HCT116 (cell line): ENCODE data around the gene LYSMD1. TPM values are rescaled to one million over a fixed set of nuclear protein-coding genes. Genes with fewer than 3 reads are reported as not detected.
"Not testable (repeated sequence)": the region's sequence is repeated elsewhere in the genome, so short reads cannot be mapped to it uniquely, and the experiment has no call there.

Source experiments
- ATAC-seq: fragments of 200-7000 bp; cut with Tn5 transposase; 2 replicates; pipeline ENCODE4 v1.9.1; 2020; ENCODE audit warnings: mild to moderate bottlenecking, moderate library complexity
- BruUV-seq: library from RNA; stranded (reverse); fragments of 400-500 nt; replicated peaks from 2 replicates; lab custom pipeline; 2021; lab: Mats Ljungman, UMichigan
- CTCF ChIA-PET: fragments of 300-600 bp; sonication (Branson Sonifier 250); formaldehyde crosslinking; loops from one replicate; lab custom pipeline; 2021; ENCODE audit warnings: antibody characterized with exemption; lab: Charles Lee
- POLR2A ChIA-PET: fragments of 300-600, 350-600 bp; sonication (Branson Sonifier 250); formaldehyde crosslinking; loops from one replicate; lab custom pipeline; 2021; ENCODE audit warnings: antibody characterized with exemption; lab: Charles Lee
- RAD21 ChIA-PET, 2 experiments: fragments of 300-600 bp; sonication (Branson Sonifier 250); formaldehyde crosslinking; loops; one replicate each; lab custom pipeline; 2023; ENCODE audit warnings: low total read pairs in 2 of 2; ENCODE audit not compliant: uncharacterized antibody in 2 of 2, unreplicated experiment in 2 of 2, low non-redundant PET in 1 of 2; lab: Charles Lee
- DNase-seq: peaks from one replicate; pipeline ENCODE4 v3.0.0-alpha.2; 2010; ENCODE audit warnings: low read depth, low spot score
- H2AFZ ChIP-seq: fragments of 200-600 bp; shearing (Covaris generic), sonication (generic); 2 replicates; pipeline ENCODE4 v1.6.1; 2017; ENCODE audit warnings: low read depth, mixed run types, mixed read lengths, antibody characterized with exemption, low read length; ENCODE audit not compliant: poor library complexity, severe bottlenecking
- H3K27ac ChIP-seq: 2 replicates; pipeline ENCODE4 v1.5.1; 2012; ENCODE audit warnings: low read depth, low read length
- H3K27me3 ChIP-seq: fragments of 200-600 bp; sonication (generic); 2 replicates; pipeline ENCODE4 v1.6.1; 2016; ENCODE audit warnings: mixed run types, low read length, mixed read lengths; ENCODE audit not compliant: insufficient read depth
- H3K36me3 ChIP-seq, 2 experiments: fragments of 200-500 bp in 1 of 2; fragments of 200-600 bp in 1 of 2; sonication (Bioruptor generic) in 1 of 2; sonication (generic) in 1 of 2; 2 replicates each; pipeline versions ENCODE4 v1.5.1 to v1.6.1; 2014 to 2016; ENCODE audit warnings: low read length in 2 of 2, inconsistent platforms in 1 of 2, mixed read lengths in 1 of 2, mixed run types in 1 of 2; ENCODE audit not compliant: insufficient read depth in 2 of 2, control insufficient read depth in 1 of 2
- H3K4me1 ChIP-seq, 2 experiments: fragments of 200-600 bp in 1 of 2; sonication (generic) in 1 of 2; 2 replicates each; pipeline versions ENCODE4 v1.5.1 to v1.6.1; 2012 to 2017; ENCODE audit warnings: low read length in 2 of 2, inconsistent platforms in 1 of 2, mild to moderate bottlenecking in 1 of 2, mixed read lengths in 1 of 2, mixed run types in 1 of 2, moderate library complexity in 1 of 2; ENCODE audit not compliant: insufficient read depth in 2 of 2, control insufficient read depth in 1 of 2
- H3K4me2 ChIP-seq: fragments of 200-600 bp; sonication (generic); 2 replicates; pipeline ENCODE4 v1.6.1; 2017; ENCODE audit warnings: mixed run types, low read length, mixed read lengths
- H3K4me3 ChIP-seq, 2 experiments: fragments of 200-600 bp in 1 of 2; sonication (generic) in 1 of 2; replicated peaks in 1 of 2; 2 replicates each; pipeline ENCODE4 v1.5.1; 2011 to 2016; ENCODE audit warnings: low read length in 2 of 2, control low read depth in 1 of 2, low read depth in 1 of 2, mild to moderate bottlenecking in 1 of 2, mixed read lengths in 1 of 2, mixed run types in 1 of 2
- H3K79me2 ChIP-seq: fragments of 200-600 bp; sonication (generic); 2 replicates; pipeline ENCODE4 v1.6.1; 2017; ENCODE audit warnings: mild to moderate bottlenecking, mixed run types, low read length, moderate library complexity, mixed read lengths; ENCODE audit not compliant: insufficient read depth
- H3K9ac ChIP-seq: fragments of 200-600 bp; sonication (generic); 2 replicates; pipeline ENCODE4 v1.6.1; 2016; ENCODE audit warnings: low read length, mixed read lengths
- H3K9me2 ChIP-seq: fragments of 200-600 bp; sonication (generic), shearing (Covaris generic); 2 replicates; pipeline ENCODE4 v1.6.1; 2017; ENCODE audit warnings: mixed run types, mild to moderate bottlenecking, moderate library complexity; ENCODE audit not compliant: insufficient read depth
- H3K9me3 ChIP-seq, 2 experiments: fragments of 200-500 bp in 1 of 2; fragments of 200-600 bp in 1 of 2; sonication (Bioruptor generic) in 1 of 2; sonication (generic) in 1 of 2; 2 replicates each; pipeline ENCODE4 v1.6.1; 2014 to 2017; ENCODE audit warnings: low read length in 2 of 2, mixed read lengths in 2 of 2, inconsistent platforms in 1 of 2, low read depth in 1 of 2, mild to moderate bottlenecking in 1 of 2, mixed run types in 1 of 2, moderate library complexity in 1 of 2; ENCODE audit not compliant: control insufficient read depth in 1 of 2, insufficient read depth in 1 of 2
- H4K20me1 ChIP-seq: fragments of 200-600 bp; sonication (generic), shearing (Covaris generic); 2 replicates; pipeline ENCODE4 v1.6.1; 2017; ENCODE audit warnings: mixed run types, mild to moderate bottlenecking, moderate library complexity; ENCODE audit not compliant: insufficient read depth
- POLR2A ChIP-seq: IDR thresholded peaks from 2 replicates; pipeline ENCODE4 v1.7.0; 2011; ENCODE audit warnings: borderline replicate concordance; ENCODE audit not compliant: insufficient read depth, insufficient read length; ENCODE audit errors: extremely low read depth
- RAD21 ChIP-seq: IDR thresholded peaks from 2 replicates; pipeline ENCODE4 v1.6.1; 2012; ENCODE audit warnings: low read depth, mild to moderate bottlenecking
- YY1 ChIP-seq: IDR thresholded peaks from 2 replicates; pipeline ENCODE4 v1.6.1; 2011; ENCODE audit warnings: low read length, low read depth, moderate library complexity, mild to moderate bottlenecking; ENCODE audit not compliant: insufficient replicate concordance; ENCODE audit errors: extremely low read depth
- intact Hi-C: fragments of 100-400 bp; cut with micrococcal nuclease; formaldehyde crosslinking; loops from 2 replicates; pipeline ENCODE4 v1.10.0; 2022
- total RNA-seq: library from RNA; stranded (reverse); gene quantifications from one replicate; pipeline ENCODE4 v1.2.1, GENCODE V29; 2021; ENCODE audit not compliant: unreplicated experiment
- TF ChIP-seq, protein P1 (sequence below): IDR thresholded peaks from 2 replicates; pipeline ENCODE4 v1.6.1; 2011; ENCODE audit warnings: mild to moderate bottlenecking, low read length, moderate library complexity; ENCODE audit not compliant: insufficient replicate concordance; ENCODE audit errors: extremely low read depth
- TF ChIP-seq, protein P2 (sequence below): IDR thresholded peaks from 2 replicates; pipeline ENCODE4 v1.6.1; 2012

Gene LYSMD1
- total RNA-seq, 1 experiment from 2014 or later: 5.0 TPM

GRCh38 chr1:151210830-151211229 is 45.1 kb upstream of the LYSMD1 start:
- H3K27ac ChIP-seq: no peak overlapping the region
- H3K36me3 ChIP-seq: peaks cover 11 to 12% of the 10 kb centered on the region in 2 experiments; a peak in 2 of 4 replicates
- no peaks in the 10 kb centered on the region for H3K27me3 ChIP-seq
- H3K79me2 ChIP-seq: peaks cover 97% of the 10 kb centered on the region
- H3K4me1 ChIP-seq: no peaks in the 10 kb centered on the region
- intact Hi-C loops: no loop called here
- no peak overlapping the region for H3K9ac ChIP-seq
- H3K9me3 ChIP-seq: no peaks in the 10 kb centered on the region
- peaks cover 3% of the 10 kb centered on the region; the same call in 1 of the 2 replicates for H4K20me1 ChIP-seq
- RAD21 ChIA-PET: no interaction called here
- no peak overlapping the region for H3K4me3 ChIP-seq
- no peak overlapping the region for H2AFZ ChIP-seq
- TF ChIP-seq, protein P1, sequence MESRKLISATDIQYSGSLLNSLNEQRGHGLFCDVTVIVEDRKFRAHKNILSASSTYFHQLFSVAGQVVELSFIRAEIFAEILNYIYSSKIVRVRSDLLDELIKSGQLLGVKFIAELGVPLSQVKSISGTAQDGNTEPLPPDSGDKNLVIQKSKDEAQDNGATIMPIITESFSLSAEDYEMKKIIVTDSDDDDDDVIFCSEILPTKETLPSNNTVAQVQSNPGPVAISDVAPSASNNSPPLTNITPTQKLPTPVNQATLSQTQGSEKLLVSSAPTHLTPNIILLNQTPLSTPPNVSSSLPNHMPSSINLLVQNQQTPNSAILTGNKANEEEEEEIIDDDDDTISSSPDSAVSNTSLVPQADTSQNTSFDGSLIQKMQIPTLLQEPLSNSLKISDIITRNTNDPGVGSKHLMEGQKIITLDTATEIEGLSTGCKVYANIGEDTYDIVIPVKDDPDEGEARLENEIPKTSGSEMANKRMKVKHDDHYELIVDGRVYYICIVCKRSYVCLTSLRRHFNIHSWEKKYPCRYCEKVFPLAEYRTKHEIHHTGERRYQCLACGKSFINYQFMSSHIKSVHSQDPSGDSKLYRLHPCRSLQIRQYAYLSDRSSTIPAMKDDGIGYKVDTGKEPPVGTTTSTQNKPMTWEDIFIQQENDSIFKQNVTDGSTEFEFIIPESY: no peak
- TF ChIP-seq POLR2A (no peak), RAD21 (no peak), YY1 (no peak)
- TF ChIP-seq, protein P2, sequence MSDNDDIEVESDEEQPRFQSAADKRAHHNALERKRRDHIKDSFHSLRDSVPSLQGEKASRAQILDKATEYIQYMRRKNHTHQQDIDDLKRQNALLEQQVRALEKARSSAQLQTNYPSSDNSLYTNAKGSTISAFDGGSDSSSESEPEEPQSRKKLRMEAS: no peak
- ATAC-seq: no peak
- H3K4me2 ChIP-seq: no peak overlapping the region
- DNase-seq: no peak
- no TSS peak for BruUV-seq
- CTCF ChIA-PET: no interaction called here
- H3K9me2 ChIP-seq: no peaks in the 10 kb centered on the region
- POLR2A ChIA-PET: no interaction called here

DNA sequence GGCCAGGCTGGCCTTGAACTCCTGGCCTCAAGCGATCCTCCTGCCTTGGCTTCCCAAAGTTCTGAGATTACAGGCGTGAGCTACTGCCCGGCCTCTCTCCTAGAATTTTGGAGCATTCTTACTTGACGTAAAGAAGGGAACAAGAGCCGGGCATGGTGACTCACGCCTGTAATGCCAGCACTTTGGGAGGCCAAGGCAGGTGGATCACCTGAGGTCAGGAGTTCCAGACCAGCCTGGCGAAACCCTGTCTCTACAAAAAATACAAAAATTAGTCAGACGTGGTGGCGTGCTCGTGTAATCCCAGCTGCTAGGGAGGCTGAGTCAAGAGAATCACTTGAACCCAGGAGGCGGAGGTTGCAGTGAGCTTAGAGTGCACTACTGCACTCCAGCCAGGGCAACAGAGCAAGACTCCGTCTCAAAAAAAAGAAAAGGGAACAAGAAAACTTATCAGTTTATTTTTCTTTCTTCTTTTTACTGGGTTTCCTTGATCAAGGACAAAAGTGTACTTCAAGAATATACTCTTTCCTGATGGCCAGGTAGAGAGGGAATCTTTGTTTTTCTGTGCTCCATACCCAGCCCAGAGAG is 39.8 kb upstream of the LYSMD1 start:
- DNase-seq, RAD21 ChIA-PET, H3K9me3 ChIP-seq, H3K27ac ChIP-seq, H3K9ac ChIP-seq, H3K4me1 ChIP-seq, BruUV-seq, intact Hi-C loops, H3K27me3 ChIP-seq, H4K20me1 ChIP-seq, CTCF ChIA-PET, ATAC-seq, POLR2A ChIA-PET, H3K4me3 ChIP-seq, H3K4me2 ChIP-seq, H3K9me2 ChIP-seq, H2AFZ ChIP-seq: not testable (repeated sequence)
- Histone ChIP-seq H3K36me3 (peaks cover 15 to 16% of the 10 kb centered on the region in 2 experiments; a peak in 2 of 4 replicates), H3K79me2 (peaks cover 98% of the 10 kb centered on the region)
